ENCODE measurements around the gene DNM3. TPM values are rescaled to one million over a fixed set of nuclear protein-coding genes. Genes with fewer than 3 reads are reported as not detected.

The DNM3 gene
- total and polyA plus RNA-seq, 7 donors: 0.60 to 13.3 (median 3.9) TPM

DNA sequence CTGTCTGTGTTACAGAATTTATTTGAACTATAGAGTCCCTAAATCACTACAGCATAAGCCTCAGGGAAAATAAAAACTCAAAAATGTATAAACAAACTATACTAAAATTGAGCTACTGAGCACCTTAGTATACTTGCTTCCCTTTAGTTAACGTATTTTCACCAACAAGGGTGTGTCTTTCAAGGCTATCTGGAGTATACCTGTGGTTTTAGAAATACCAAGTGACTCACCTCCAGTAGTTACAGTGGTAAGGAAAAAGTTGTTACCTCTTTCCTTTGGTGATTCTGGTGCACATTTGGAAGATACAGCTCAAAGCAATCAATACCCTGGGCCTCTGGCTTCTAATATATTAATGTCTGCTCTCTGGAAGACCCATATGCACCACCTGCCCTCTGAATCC lies 511.1 kb downstream of the DNM3 start:
- Histone ChIP-seq H3K27me3 (no peaks in the 10 kb centered on the region), H3K4me3 (no peak overlapping the region), H3K4me1 (peaks cover 0 to 50% (median 27%) of the 10 kb centered on the region in 4 donors), H3K9me3 (no peaks in the 10 kb centered on the region), H3K36me3 (no peaks in the 10 kb centered on the region), H3K27ac (peak overlapping the region in 1 of 4 donors; percentile 46)
- TF ChIP-seq CTCF (IDR thresholded peaks at IDR 0.05) (no peak), POLR2A (IDR thresholded peaks at IDR 0.05) (no peak), POLR2AphosphoS5 (IDR thresholded peaks at IDR 0.05) (no peak), EP300 (IDR thresholded peaks at IDR 0.05) (no peak)
- DNase-seq: no peak
- intact Hi-C loops (cut with DNase I): no loop called here
- WGBS, 2 donors: 21 to 56% methylated on average over 1 of the region's 1 CpG

DNA sequence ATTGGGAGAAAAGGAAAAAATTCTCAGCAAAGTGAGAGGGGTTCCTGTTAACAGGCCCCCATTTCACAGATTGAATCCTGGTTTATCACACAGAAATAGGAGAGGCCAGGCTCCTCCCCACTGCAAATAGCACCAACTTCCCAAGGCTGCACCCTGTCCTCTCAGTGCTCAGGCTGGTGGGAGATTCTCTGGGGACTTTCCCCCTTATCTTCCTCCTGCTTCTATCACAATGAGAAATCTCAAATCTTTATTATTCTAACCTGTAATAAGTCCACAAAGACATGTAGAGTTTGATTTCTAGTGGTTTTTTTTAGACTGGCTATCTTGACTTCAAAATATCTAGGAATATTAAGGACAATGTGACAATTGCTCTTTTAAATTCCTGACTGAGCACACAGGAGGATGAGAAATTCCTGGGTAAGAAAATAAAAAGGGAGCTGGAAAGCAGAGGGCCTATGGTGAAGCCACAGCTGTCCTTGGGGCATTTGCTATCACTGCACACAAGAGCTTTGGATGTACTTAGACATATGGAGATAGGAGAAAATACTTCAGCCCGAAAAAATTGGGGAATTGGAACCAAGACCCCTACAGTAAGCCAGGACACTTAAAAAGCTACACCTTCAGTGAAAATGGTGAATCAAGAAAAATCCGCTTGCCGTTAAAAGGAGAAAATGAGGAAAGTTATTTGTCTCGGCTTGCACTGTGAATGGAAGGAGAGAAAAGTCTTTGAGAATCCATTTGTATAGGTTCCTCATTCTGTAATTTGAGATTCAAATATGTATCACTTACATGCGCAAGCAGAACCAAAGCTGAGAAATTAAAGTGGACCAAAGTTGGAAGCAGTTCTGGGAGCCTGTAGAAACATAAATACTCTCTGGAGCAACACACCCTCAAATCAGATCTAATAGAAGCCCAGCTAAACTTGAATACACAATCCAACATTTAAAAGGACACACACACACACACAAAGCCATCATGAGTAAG lies 513.3 kb downstream of the DNM3 start:
- Histone ChIP-seq H3K27me3 (no peaks in the 10 kb centered on the region), H3K36me3 (no peaks in the 10 kb centered on the region), H3K4me1 (peaks cover 0 to 69% (median 47%) of the 10 kb centered on the region in 4 donors), H3K27ac (peak overlapping the region in 2 of 4 donors; percentile 84), H3K4me3 (no peak overlapping the region), H3K9me3 (no peaks in the 10 kb centered on the region)
- no peak for DNase-seq
- TF ChIP-seq CTCF (IDR thresholded peaks at IDR 0.05): no peak
- 94 to 98% methylated on average over 5 of the region's 5 CpGs for WGBS, 2 donors
- intact Hi-C loops (cut with DNase I): no loop called here

DNA sequence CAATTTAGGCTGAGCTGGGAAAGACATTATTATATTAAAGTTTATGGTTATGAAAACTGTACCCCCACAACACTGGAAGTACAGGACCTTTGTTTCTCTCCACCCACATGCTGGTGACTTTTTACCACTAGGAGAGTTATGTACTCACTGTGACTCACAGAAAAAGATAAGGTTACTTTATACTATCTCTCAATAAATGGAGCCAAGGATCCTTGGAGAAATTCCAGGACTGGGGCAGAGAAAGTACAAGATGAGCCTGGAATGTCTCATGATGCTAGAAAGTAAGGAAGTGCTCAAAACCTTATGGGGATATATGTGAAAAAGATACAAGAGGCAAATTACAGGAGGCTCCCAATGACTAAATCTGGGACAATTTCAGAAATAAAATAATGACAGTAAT lies 515.3 kb downstream of the DNM3 start:
- Histone ChIP-seq H3K27ac (peak overlapping the region in 3 of 4 donors; percentile 77 to 84 (median 84)), H3K4me3 (no peak overlapping the region), H3K27me3 (no peaks in the 10 kb centered on the region), H3K9me3 (no peaks in the 10 kb centered on the region), H3K4me1 (peaks cover 0 to 77% (median 55%) of the 10 kb centered on the region in 4 donors), H3K36me3 (no peaks in the 10 kb centered on the region)
- intact Hi-C loops (cut with DNase I): no loop called here
- TF ChIP-seq CTCF (IDR thresholded peaks at IDR 0.05): no peak
- TF ChIP-seq POLR2AphosphoS5 (IDR thresholded peaks at IDR 0.05): peak in 1 of 4 donors; percentile 41
- DNase-seq: no peak

GRCh38 chr1:172357753-172358385 lies 516.6 kb downstream of the DNM3 start:
- WGBS, 2 donors: 54 to 71% methylated on average over 5 of the region's 5 CpGs
- intact Hi-C loops (cut with DNase I): loop anchor here (2.0 kb wide), 1 partner anchor 41 kb away; no protein-coding TSS in a partner anchor
- peaks cover 0 to 70% (median 54%) of the 10 kb centered on the region in 4 donors for H3K4me1 ChIP-seq
- DNase-seq: no peak
- H3K9me3 ChIP-seq: no peaks in the 10 kb centered on the region
- no peaks in the 10 kb centered on the region for H3K36me3 ChIP-seq
- H3K27me3 ChIP-seq: no peaks in the 10 kb centered on the region
- H3K4me3 ChIP-seq: peak overlapping the region in 3 of 4 donors; percentile 14 to 19 (median 18)
- TF ChIP-seq CTCF (IDR thresholded peaks at IDR 0.05) (no peak), EP300 (IDR thresholded peaks at IDR 0.05) (peak in 1 of 4 donors; percentile 10), POLR2AphosphoS5 (IDR thresholded peaks at IDR 0.05) (peak in 1 of 4 donors; percentile 10), POLR2A (IDR thresholded peaks at IDR 0.05) (no peak)
- H3K27ac ChIP-seq: peak overlapping the region; percentile 77 to 84 (median 80)
